T1000 (cell line): ENCODE measurements around the gene BNC2.

Experiments
- DNase-seq: peaks from one replicate; lab custom pipeline; 2025; ENCODE audit warnings: mixed read lengths; lab: John Stamatoyannopoulos, UW

Gene BNC2

DNA sequence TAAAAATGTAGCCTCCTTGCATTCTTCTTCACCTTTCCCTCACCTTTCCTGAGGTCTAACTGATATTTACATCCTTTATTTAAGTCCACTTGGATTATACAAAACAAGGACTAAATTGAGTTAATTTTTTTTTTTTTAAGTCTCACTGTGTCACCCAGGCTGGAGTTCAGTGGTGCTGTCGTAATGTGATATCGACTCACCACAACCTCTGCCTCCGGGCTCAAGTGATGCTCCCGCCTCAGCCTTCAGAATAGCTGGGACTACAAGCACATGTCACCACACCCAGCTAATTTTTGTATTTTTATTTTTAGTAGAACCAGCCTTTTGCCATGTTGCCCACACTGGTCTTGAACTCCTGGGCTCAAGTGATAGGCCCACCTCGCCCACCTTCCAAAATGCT, 195.3 kb downstream of the BNC2 start:
- no peak for DNase-seq

DNA sequence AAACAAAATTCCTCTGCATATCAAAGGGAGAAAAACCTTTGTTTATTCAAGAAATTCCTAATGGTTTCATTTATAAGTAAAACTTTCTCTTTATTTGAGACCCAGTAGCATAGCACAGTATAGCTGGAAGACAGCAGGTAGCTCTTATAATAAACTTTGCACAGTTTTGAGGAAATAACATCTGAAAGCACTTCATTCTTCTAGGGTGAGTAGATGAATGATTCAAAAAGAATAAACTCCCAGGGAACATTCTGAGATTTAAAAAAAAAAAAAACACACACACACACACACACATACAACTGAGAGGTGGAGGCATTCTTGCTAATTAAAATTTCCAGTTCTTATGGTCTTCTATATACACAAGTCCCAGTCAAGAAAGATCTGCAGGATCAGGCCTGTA, 197.3 kb downstream of the BNC2 start:
- DNase-seq, result no peak

DNA sequence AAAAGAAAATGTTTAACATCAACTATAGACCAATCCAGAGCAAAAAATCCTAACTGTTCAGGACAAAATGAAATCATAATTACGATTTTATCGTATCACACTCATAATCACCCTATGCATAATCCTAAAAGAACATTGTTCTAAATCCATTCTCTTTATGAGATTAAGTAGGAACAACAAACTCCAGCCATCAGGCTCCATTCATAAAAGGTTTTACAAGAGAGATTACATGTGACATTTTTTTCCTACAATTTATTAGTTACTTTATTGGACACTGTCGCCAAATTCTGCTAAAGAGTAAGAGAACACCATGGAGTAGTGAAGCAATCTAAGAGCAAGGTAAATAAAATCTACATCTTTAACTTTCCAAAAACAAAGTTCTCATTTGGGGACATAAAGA, 198.0 kb downstream of the BNC2 start:
- DNase-seq, result no peak

DNA sequence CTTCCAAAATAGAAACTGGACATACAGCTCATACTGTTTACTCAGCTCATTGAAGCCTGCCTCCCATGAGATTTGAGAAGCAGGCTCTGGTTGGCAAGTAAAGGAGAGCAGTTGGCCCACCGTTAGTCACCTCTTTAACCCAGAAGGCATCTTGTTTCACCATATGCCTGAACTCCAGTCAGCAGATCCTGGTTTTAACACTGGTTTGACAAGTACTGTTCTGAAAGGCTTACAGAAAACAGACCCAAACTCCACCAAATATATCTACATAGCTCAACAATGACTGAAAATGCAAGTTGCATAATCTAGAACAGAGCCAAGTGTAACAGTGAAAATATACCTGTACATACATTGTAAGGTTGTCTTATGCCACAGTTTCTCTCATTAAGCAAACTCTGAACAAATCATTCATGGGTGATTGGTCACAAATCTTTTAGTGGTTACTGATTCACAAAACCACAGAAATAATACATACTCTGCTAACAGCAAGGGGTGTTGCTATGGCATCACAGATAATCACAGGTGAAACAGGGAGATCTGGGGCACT, 198.8 kb downstream of the BNC2 start:
- DNase-seq, result peak; percentile 25

DNA sequence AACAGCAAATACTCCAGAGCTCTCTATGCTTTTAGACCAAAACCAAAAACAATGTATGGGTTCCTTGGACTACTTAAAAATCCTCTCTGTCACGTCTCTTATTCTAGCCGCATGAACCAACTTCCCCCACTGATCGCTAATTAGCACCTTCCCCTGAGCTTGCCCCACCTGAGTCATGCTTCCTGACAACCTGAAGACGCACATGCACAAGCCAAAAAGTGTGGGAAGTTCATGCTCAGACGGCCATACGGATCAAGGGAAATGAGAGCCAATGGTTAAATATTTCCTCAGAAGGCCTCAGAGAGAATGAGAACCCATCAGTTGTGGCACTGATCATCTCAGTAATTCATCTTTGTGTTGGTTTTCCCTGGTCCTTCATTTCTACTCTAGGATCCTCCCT, 199.7 kb downstream of the BNC2 start:
- no peak for DNase-seq

DNA sequence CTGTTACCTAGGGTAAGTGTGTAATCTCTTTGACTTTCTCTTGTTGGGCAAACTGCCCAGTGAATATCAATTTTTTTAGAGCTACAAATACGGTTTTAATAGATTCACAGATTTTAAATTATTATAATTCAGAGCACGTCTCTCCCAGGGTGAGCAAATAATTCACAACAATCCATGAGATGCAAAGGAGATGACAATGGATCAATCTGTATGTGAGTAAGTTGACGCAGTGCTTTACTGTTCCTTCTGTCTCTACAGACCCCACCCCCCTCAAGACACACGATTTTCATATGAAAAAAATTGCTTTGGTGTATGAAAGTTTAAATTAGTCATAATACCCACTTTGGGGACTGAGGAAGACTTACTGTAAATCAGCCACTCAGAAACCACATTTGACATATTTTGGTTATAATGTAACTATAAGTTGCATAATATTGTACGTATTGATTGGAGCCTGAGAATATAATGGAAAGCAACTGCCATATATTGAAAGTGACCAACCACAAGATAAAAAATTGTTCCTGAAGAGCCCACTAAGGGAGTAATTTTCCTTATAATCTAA, 201.7 kb downstream of the BNC2 start:
- no peak for DNase-seq

DNA sequence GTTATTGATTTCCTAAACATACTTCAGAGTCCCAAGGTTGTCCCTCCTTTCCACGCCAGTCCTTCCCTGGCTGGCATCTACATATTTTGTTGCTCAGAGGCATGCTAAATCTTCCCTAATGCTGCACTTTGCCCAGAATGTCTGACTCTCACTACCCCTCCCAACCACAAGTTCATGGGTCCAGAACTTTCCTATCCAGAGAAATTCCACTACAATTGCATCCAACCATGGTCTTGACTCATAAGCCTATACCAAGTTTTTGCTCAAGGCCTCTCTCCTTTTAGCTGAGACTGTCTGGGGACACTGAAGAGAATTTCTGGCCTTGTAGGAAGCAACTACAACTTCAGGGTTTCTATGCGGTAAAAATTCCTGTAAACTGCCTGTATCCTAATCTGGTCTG, 206.3 kb downstream of the BNC2 start:
- DNase-seq, result no peak

DNA sequence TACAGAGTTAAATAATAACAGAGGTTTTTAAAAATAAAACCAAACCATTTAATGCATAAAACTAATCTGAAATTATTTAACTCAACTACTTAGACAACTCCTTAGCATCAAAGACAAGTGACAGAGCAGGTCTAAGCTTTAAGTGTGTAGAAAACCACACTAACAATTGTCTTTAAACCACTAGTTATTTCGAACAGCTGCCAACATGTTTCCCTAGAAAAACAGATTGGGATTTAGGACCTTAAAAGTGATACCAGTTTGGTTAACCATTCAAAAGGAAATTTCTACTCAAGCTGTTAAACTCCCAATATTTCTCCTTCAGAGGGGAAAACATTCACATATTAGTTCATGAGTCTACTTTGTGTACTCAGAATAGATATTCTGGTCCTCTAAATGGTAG, 208.7 kb downstream of the BNC2 start:
- DNase-seq, result no peak

DNA sequence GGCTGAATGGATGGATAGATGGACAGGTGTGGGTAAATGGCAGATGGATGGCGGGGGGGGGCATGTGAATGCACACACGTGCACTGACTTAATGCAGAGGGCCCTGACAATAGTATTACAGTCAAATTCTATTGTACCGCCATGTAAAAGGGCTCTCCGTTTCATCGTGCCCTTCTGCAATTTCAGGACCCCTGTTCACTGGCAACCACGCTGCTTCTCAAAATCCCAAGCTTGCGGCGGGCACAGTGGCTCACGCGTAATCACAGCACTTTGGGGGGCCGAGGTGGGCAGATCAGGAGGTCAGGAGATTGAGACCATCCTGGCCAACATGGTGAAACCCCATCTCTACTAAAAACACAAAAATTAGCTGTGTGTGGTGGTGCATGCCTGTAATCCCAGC, 211.4 kb downstream of the BNC2 start:
- no peak for DNase-seq

DNA sequence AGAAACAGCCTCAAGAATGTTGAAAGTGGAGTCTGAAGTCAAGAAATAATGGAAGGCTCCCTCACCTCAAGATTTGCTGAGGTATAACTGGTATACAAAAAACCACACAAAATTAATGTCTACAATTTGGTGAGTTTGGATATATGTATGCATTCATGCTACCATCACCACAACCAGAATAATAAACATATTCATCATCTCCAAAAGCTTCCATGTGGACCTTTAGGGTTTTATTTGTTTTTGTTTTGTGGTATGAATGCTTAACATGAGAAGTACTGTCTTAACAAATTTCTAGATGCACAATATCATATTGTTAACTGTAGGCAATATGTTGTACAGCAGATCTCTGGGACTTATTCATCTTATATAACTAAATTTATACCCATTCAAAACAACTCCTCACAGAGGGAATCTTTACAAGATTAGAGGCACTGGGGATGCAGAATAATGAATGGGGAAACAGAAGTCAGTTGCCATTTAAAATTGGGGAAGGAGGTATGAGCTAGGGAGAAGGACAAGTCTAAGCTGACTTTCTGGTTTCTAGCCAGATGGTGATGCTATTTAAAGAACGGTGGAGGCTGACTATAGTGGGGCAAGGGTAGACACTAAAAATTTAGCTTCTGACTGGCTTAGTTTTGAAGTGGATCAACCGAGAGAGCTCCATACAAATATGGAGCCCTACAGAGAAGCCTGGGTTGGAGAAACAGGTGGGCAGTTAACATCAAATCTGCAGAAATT, 213.9 kb downstream of the BNC2 start:
- DNase-seq, result no peak

DNA sequence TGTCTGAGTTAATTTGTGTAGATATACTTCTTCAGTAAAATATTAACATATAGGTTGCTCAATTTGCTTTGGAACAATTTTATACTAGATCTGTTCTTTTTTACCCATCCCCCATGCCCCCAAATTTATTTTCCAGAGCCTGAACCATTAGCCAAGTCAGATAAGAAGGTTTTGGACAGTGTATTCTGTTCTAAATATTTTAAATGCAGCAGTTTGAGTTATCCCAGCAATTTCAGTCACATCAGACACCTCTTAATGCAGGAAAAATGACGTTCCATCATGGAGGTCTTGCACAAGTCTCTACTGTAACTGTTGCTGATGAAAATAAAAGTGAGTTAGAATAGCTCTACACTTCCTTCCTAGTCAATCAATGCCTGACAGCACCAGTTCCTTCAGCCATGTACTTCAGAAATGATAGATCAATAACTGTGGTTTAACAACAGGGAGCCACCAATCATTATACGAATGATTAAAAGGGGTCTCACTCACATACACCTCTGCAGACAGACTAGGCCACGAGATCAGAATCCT, 215.8 kb downstream of the BNC2 start:
- no peak for DNase-seq

DNA sequence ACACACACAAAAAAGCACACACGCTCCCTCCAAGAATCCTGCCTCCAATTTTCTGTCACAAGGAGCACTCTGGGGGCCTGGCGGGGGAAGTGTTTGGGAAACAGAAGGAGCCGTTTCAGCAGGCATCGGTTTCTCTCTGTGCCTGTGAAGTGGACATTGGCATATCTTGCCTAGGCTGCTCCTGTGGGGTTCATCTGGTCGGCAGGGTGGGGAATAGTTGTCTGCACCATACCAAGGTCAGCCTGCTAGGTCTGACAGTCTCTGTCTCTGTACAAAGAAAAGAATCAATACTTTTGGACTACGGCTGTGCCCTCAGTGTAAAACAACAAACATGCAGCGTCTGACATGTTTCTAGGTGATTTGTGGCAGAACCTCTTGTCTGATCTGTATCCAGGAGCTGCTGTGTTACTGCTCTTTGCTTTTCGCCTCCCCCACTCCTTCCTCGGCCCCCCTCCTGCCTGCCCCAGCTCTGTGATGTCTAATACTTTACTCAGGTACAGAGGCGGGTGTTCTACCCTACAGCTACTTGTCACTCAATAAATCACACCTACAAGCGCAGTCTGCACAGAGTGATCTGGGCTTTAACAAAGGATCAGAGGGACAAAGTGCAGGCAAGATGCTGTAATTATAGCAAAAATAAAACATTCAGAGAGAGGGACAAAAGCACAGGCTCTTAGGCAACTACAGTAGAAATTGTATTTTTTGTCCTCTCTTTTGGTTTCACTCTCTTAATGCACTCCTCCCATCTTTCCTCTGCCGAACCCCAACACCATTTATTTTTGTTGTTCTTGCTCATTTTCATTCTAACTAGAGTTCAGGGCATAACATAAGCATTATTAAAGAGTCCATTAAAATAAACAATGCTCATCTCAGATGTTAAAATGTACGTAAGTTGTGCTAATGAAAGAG, 216.7 kb downstream of the BNC2 start:
- no peak for DNase-seq

DNA sequence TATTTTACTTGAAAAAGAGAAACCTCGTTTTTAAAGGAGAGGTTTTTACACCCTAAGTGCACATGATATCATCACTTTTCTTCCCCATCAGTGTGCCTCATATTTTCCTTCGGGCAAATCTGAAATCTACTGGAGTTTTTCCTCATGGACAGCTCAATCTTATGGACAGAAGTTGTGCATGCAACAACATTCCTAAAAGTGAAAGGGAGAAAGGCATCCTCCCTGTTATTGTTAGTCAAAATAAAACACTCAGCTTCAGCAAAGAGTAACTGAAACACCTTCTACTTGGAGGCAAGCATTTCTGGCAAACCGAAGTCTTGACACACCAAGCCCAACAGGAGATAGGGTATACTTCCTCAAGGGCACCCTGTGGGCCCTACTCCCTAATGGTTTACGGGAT, 217.9 kb downstream of the BNC2 start:
- DNase-seq, result no peak

DNA sequence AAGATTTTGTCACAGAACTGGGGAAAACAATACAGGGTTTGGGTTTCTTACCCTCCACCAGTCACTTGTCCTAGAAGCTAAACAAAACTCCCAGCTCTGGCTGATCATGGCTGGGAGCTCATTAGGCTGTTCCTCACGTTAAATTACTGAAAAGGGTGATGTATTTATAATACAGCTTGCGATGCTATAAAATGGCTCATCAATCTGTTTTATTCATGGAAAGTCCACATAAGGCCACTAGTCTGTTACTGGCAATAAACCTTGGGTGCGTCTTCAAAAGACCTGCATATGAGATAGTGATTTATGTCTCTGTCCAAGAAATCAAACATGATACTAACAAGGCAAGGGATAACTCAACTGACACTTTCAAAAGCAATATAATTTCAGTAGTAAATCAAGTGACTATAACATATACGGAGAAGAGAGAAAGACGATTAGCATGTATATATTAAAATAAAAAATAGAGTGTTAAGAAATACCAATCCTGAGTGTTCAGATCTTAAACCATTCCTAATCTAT, 219.0 kb downstream of the BNC2 start:
- no peak for DNase-seq

DNA sequence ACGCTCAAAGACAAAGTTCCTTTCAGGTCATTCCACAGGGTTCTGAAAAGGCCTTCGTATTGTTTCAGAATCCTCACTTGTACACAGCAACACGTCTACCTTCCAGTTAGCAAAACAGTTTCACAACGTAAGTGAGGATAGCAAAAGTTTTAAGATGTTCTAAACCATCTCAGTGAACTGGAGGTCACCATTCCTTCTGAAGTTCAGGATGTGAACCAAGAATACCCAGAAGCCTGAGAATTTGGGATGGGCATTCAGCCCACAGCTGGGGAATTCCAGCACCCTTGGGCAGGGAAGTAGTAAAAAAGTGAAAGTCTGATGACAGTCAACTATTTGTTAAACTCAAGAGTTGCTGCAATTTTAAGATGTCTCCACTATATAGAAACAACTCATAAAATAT, 224.5 kb downstream of the BNC2 start:
- no peak for DNase-seq

DNA sequence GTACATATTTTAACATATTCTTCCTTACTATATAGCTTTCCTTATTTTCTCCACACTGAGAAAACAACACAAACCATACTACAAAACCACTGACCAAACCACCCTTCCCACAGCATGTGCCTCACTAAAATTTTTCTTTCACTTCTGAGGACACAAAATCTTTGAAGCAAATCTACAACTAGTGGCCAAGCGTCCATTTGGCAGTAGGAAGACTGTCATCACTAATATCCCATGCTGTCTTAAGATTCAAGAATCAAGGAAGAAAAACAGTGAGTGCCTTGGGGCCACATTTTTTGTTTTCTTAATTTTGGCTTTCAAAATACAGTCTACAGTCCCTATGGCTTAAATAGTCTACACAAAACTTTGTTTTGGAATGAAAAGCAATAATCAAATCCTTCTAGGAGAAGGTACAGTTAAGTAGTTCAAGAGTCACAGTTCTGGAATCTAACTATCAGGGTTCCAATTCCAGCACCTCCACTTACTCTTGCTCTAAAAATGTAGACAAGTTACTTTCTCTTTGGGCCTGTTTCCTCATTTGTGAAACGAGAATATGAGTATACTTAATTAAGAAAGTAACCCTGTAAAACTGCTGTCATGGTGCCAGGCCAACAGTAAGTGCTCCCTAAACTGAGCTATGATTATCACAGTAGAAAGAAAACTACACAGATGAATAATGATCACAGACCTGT, 227.9 kb downstream of the BNC2 start:
- no peak for DNase-seq

DNA sequence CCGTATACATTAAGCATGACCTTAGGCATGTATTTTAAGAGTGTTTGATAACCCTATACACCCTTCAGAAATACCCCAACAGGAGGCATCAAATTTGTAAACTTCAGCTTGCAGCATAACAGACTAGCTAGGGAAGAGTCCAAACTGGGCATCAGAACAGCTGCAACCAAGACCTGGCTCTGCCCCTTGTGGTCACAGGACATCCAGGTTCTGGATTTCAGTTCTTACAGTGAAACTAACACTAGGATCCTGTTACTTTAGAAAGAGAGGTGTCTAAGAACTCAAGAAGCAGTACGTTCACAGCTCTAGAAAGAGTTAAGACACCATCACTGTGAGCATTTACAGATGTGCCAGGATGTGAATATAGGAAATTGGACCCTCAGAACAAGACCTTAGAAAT, 229.8 kb downstream of the BNC2 start:
- no peak for DNase-seq

DNA sequence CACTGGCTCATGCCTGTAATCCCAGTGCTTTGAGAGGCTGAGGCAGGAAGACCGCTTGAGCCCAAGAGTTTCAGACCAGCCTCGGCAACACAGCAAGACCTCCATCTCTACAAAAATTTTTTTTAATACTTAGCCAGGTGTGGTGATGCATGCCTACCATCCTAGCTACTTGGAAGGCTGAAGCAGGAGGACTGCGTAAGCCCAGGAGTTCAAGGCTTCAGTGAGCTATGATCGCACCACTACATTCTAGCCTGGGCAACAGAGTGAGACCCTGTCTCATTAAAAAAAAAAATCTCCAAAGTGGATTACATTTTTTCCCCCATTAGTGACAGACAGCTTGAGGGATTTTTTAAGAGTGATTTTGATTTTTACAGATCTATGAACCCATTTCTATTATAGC, 230.8 kb downstream of the BNC2 start:
- DNase-seq, result no peak

DNA sequence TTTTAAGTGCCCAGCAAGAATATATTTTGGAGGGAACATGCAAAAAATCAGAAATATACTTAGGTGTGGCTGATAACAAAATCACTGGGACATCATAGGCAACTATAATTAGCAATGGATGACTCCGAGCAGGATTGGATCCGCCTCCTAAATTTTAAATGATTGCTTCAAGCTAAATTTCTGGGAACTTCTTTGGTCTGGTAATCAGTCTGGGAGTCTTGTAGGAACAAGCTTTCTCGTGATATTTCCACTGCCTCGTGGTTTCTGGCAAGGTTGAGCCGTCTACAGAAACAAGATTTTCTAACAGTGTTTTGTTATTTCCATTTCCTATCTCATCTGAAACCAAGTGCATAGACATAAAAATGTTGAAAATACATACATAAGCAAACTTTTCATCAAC, 232.6 kb downstream of the BNC2 start:
- no peak for DNase-seq

DNA sequence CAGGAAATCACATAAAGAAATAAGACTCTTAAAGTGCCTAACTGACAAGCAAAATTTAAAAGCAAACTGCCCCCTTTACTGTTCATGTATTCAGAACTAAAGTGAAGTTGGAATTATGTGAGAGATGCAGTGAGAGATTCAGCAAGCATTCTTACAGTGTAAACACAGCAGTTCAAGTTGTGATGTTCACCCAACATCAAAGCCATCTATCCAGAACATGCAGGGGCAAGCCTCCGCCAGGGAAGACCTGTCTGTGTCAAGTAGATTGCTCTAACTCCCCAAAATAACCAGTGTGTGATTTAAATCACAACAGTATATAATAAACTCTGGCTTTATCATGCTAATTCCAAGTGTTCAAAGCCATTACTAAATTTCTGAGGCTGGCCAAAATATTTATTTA, 233.3 kb downstream of the BNC2 start:
- DNase-seq, result no peak

DNA sequence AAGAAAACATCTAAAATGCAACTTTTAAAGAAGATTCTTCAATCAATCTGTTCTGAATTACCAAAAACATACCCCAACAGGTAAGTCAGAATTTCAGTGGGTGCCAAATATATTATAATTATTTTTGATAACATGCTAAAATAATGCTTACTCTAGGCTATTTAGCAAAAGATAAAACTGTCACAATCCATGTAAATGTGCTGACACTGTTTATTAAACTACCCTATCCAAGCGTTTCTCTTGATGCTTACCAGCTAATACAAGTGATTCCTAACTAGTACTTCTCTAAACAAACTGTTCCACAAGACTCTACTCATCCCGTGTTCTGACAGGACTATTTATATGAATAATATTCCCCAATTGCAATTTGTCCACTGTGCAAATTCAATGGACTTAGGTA, 236.7 kb downstream of the BNC2 start:
- DNase-seq, result no peak

DNA sequence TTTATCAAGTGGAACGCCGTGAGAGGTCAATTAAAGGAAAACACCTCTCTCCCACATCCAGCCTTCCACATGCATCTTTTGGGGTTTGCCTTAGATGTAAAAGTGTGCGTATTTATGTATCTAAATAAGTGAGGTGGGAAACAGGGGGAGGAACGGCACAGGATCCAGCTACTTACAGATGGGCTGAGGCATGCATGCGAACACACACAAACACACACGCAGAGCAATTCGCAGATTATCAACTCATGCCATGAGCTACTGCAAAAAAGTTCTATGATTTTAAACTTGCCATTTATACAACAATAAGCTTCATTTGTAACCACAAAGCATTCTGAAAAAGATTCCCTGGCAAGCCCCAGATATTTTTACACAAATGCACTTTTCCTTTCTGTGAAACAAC, 242.1 kb downstream of the BNC2 start:
- no peak for DNase-seq
